Mucosa of descending colon (tissue), 3 donors: ENCODE data around the gene CDKL1. TPM values are rescaled to one million over a fixed set of nuclear protein-coding genes. Genes with fewer than 3 reads are reported as not detected.
A peak's percentile ranks its signal among the peaks of the same experiment; 100 is the strongest.
"Not testable (repeated sequence)": the region's sequence is repeated elsewhere in the genome, so short reads cannot be mapped to it uniquely, and the experiment has no call there.

ENCODE experiments used
- ATAC-seq: fragments of 200-7000 bp; cut with Tn5 transposase; one replicate; pipeline ENCODE4 v1.9.1; 2020; ENCODE audit warnings: mild to moderate bottlenecking, moderate library complexity
- DNase-seq, 3 donors: peaks; one replicate each; pipeline ENCODE4 v3.0.0-alpha.2; 2020
- H3K36me3 ChIP-seq: fragments of 200-600 bp; one replicate; pipeline ENCODE4 v1.8.0; 2021; ENCODE audit warnings: low read depth, mild to moderate bottlenecking
- H3K4me1 ChIP-seq: fragments of 200-600 bp; one replicate; pipeline ENCODE4 v1.8.0; 2021; ENCODE audit warnings: low read depth, mild to moderate bottlenecking
- H3K4me3 ChIP-seq: fragments of 200-600 bp; one replicate; pipeline ENCODE4 v1.8.0; 2021; ENCODE audit warnings: mild to moderate bottlenecking
- H3K9me3 ChIP-seq: fragments of 200-600 bp; one replicate; pipeline ENCODE4 v1.8.0; 2021; ENCODE audit warnings: mild to moderate bottlenecking
- CTCF ChIP-seq: fragments of 200-600 bp; IDR thresholded peaks from one replicate; pipeline ENCODE4 v1.8.0; 2022; ENCODE audit warnings: antibody characterized with exemption, mild to moderate bottlenecking
- intact Hi-C, 2 donors: fragments of 100-400 bp; cut with DNase I in 1 of 2; cut with micrococcal nuclease in 1 of 2; formaldehyde crosslinking; loops; one replicate each; pipeline versions ENCODE4 v1.11.0 to v1.11.1; 2022; cut with DNase I, micrococcal nuclease
- total RNA-seq, 3 donors: library from RNA; stranded (reverse); fragmentation: NEBNext Ultra II Directional in 2 of 3; extraction: Animal tissue kit (Norgen Biotek cat#: 25700) in 2 of 3; gene quantifications; one replicate each; pipeline versions ENCODE4 v1.2.1 to v1.2.4, GENCODE V29; 2021 to 2023
- donor health status: DM: no; HTN: no; CAD: no; lungs with moderate emphysema.
- donor health status: DM: no; HTN: no; CAD: no.
- donor health status: DM: no; HTN: yes; CAD: no.

The CDKL1 gene
- total RNA-seq, 3 donors from 2014 or later = 31.0 to 70.4 (median 53.5) TPM

GRCh38 chr14:50366589-50366988 is 30.1 kb downstream of the CDKL1 start:
- intact Hi-C loops = no loop called here
- Histone ChIP-seq H3K9me3 (no peaks in the 10 kb centered on the region), H3K4me1 (peaks cover 19% of the 10 kb centered on the region), H3K4me3 (no peak overlapping the region), H3K36me3 (no peaks in the 10 kb centered on the region)
- DNase-seq (no peak), ATAC-seq (no peak)
- TF ChIP-seq CTCF = no peak

- Histone ChIP-seq H3K4me1 (peaks cover 19% of the 10 kb centered on the region), H3K36me3 (no peaks in the 10 kb centered on the region), H3K9me3 (no peaks in the 10 kb centered on the region), H3K4me3 (no peak overlapping the region)
- ATAC-seq (peak; percentile 52), DNase-seq (peak; percentile 52 to 68 (median 64))
- intact Hi-C loops = no loop called here
- no peak for TF ChIP-seq CTCF
Observed at GRCh38 chr14:50366115-50366514, 30.6 kb downstream of the CDKL1 start.

- H3K4me3 ChIP-seq, DNase-seq, intact Hi-C loops, H3K9me3 ChIP-seq, ATAC-seq, H3K36me3 ChIP-seq: not testable (repeated sequence)
- H3K4me1 ChIP-seq = peaks cover 19% of the 10 kb centered on the region
Observed at GRCh38 chr14:50365572-50365971, 31.1 kb downstream of the CDKL1 start.

- Histone ChIP-seq H3K4me3 (no peak overlapping the region), H3K36me3 (no peaks in the 10 kb centered on the region), H3K4me1 (peaks cover 19% of the 10 kb centered on the region), H3K9me3 (no peaks in the 10 kb centered on the region)
- peak; percentile 83 for ATAC-seq
- DNase-seq = peak in 1 of 3 donors; percentile 73
- intact Hi-C loops = no loop called here
- TF ChIP-seq CTCF = no peak
Observed at GRCh38 chr14:50364792-50365191, 31.9 kb downstream of the CDKL1 start.

GRCh38 chr14:50363714-50364111 is 33.0 kb downstream of the CDKL1 start:
- peak in 1 of 3 donors; percentile 56 for DNase-seq
- intact Hi-C loops = no loop called here
- H3K4me3 ChIP-seq = no peak overlapping the region
- peaks cover 15% of the 10 kb centered on the region for H3K4me1 ChIP-seq
- no peaks in the 10 kb centered on the region for H3K36me3 ChIP-seq
- H3K9me3 ChIP-seq = no peaks in the 10 kb centered on the region
- ATAC-seq = peak; percentile 81
- TF ChIP-seq CTCF = no peak

GRCh38 chr14:50362764-50363713 is 33.6 kb downstream of the CDKL1 start:
- intact Hi-C loops = no loop called here
- Histone ChIP-seq H3K36me3 (no peaks in the 10 kb centered on the region), H3K4me1 (peaks cover 15% of the 10 kb centered on the region), H3K4me3 (no peak overlapping the region), H3K9me3 (no peaks in the 10 kb centered on the region)
- ATAC-seq = no peak
- DNase-seq = no peak
- TF ChIP-seq CTCF = no peak

- peaks cover 15% of the 10 kb centered on the region for H3K4me1 ChIP-seq
- H3K9me3 ChIP-seq, intact Hi-C loops, H3K36me3 ChIP-seq, H3K4me3 ChIP-seq, ATAC-seq: not testable (repeated sequence)
- peak in 1 of 3 donors; percentile 41 for DNase-seq
Observed at GRCh38 chr14:50361473-50362403, 34.9 kb downstream of the CDKL1 start.
